ENCODE data around the gene CREB3L2. TPM values are rescaled to one million over a fixed set of nuclear protein-coding genes. Genes with fewer than 3 reads are reported as not detected.
A peak's percentile ranks its signal among the peaks of the same experiment; 100 is the strongest.

CREB3L2 gene
- total and polyA plus RNA-seq, 2 of the 8 experiments (the other 6 are each of a cell fraction or from before 2014, with no cell fraction given), result 14.4 to 48.3 TPM

- H3K36me3 ChIP-seq (ENCODE audit: control insufficient read depth in 2 of 4, insufficient read depth in 4 of 4, low read length in 3 of 4), result peaks cover 2 to 44% (median 21%) of the 10 kb centered on the region in 4 experiments
- H2BK15ac ChIP-seq (ENCODE audit: low read length), result no peak overlapping the region
- H3K4ac ChIP-seq (replicated peaks; ENCODE audit: insufficient read length, low read depth, low read length), result no peak overlapping the region
- H4K91ac ChIP-seq (replicated peaks; ENCODE audit: insufficient read length, low read length), result no peak overlapping the region
- H3K14ac ChIP-seq (ENCODE audit: insufficient read length), result no peak overlapping the region
- H3K27ac ChIP-seq (ENCODE audit: low read depth, low read length), result peak overlapping the region; percentile 43; the same call in 1 of the 2 replicates
- H2AFZ ChIP-seq (ENCODE audit: low read length), result no peak overlapping the region
- peaks cover 4% of the 10 kb centered on the region in 2 experiments; a peak in 3 of 4 replicates for H3K9me3 ChIP-seq (ENCODE audit: insufficient read depth in 2 of 2, low read depth in 1 of 2, low read length in 1 of 2)
- H3K4me3 ChIP-seq (ENCODE audit: extremely low read depth in 1 of 4, insufficient read depth in 2 of 4, low read depth in 3 of 4, low read length in 4 of 4), result no peak overlapping the region
- H3K9ac ChIP-seq (replicated peaks in 1 of 4; ENCODE audit: extremely low read depth in 1 of 4, low read depth in 3 of 4, low read length in 3 of 4), result no peak overlapping the region
- H2BK20ac ChIP-seq (ENCODE audit: low read length), result no peak overlapping the region
- H3K56ac ChIP-seq (replicated peaks; ENCODE audit: insufficient read length, low read depth, low read length), result no peak overlapping the region
- H3K79me2 ChIP-seq (ENCODE audit: control insufficient read depth in 1 of 2, insufficient read depth in 2 of 2, low read length in 2 of 2), result no peaks in the 10 kb centered on the region
- no peak overlapping the region for H4K5ac ChIP-seq (ENCODE audit: insufficient read length, low read depth, low read length)
- H2BK12ac ChIP-seq (ENCODE audit: low read depth, low read length), result no peak overlapping the region
- no peak overlapping the region for H2BK120ac ChIP-seq (replicated peaks; ENCODE audit: low read depth, low read length)
- no peaks in the 10 kb centered on the region for H4K20me1 ChIP-seq (replicated peaks in 1 of 2; ENCODE audit: control insufficient read depth in 1 of 2, insufficient read depth in 2 of 2, low read length in 2 of 2)
- H2BK5ac ChIP-seq (ENCODE audit: low read depth, low read length), result peak overlapping the region; percentile 50; the same call in 1 of the 2 replicates
- WGBS, 2 experiments (ENCODE audit: extremely low coverage in 1 of 2, insufficient coverage in 1 of 2, insufficient read length in 1 of 2, insufficient replicate concordance in 2 of 2, low coverage in 1 of 2, low lambda C conversion rate in 2 of 2, missing lambda C conversion rate in 1 of 2), result 62% methylated on average over 3 of the region's 3 CpGs; no CpG with 5 or more reads in 1 of the 2 experiments
- H2AK5ac ChIP-seq (ENCODE audit: low read depth, low read length), result no peak overlapping the region
- no peaks in the 10 kb centered on the region; the same call in 1 of the 2 replicates for H3K79me1 ChIP-seq (ENCODE audit: low read depth, low read length)
- no peak overlapping the region for H3K18ac ChIP-seq (ENCODE audit: extremely low read depth, low read length)
- POLR2A ChIA-PET (ENCODE audit: partially characterized antibody), result no interaction called here
- no peak for FAIRE-seq
- DNase-seq (ENCODE audit: low read depth in 1 of 2, low spot score in 2 of 2), result peak in 1 of 2 experiments; percentile 38
- peaks cover 2 to 12% (median 6%) of the 10 kb centered on the region in 4 experiments; a peak in 3 of 7 replicates for H3K4me1 ChIP-seq (replicated peaks in 1 of 4; ENCODE audit: control insufficient read depth in 3 of 4, insufficient read depth in 4 of 4, low read length in 3 of 4)
- no peak overlapping the region for H4K8ac ChIP-seq (ENCODE audit: extremely low read depth, insufficient read depth, low read length)
- CTCF ChIA-PET (ENCODE audit: partially characterized antibody), result interaction anchor here (0.9 to 1.9 kb wide), 4 partner anchors 8 to 230 kb away, joined by 3 to 5 read pairs (median 4); no protein-coding TSS in a partner anchor
- no peak overlapping the region for H3K23ac ChIP-seq (ENCODE audit: insufficient read length)
- no peaks in the 10 kb centered on the region for H3K23me2 ChIP-seq (ENCODE audit: low read depth, low read length)
- H3K27me3 ChIP-seq (replicated peaks in 1 of 4; ENCODE audit: control insufficient read depth in 3 of 4, extremely low read depth in 1 of 4, insufficient read depth in 3 of 4, low read length in 3 of 4), result no peaks in the 10 kb centered on the region
- no peak overlapping the region; a peak in 1 of 4 replicates for H3K4me2 ChIP-seq (ENCODE audit: insufficient read depth in 1 of 2, low read depth in 2 of 2, low read length in 2 of 2)
- TF ChIP-seq YY1 (IDR thresholded peaks at IDR 0.05; ENCODE audit: low read depth, low read length) (no peak), SIN3A (conservative IDR thresholded peaks at IDR 0.05 in 1 of 2, IDR thresholded peaks at IDR 0.05 in 1 of 2; ENCODE audit: low read depth in 1 of 2, low read length in 2 of 2) (no peak), USF2 (IDR thresholded peaks at IDR 0.05; ENCODE audit: low read length) (no peak), FOSL1 (IDR thresholded peaks at IDR 0.05; ENCODE audit: insufficient read depth, low read depth, low read length) (no peak), TAF1 (IDR thresholded peaks at IDR 0.05; ENCODE audit: low read depth, low read length) (0 out of 2 replicates have a peak, but pooled peaks have one; percentile 21), KDM1A (IDR thresholded peaks at IDR 0.05; ENCODE audit: borderline replicate concordance, low read length) (no peak), SP1 (IDR thresholded peaks at IDR 0.05; ENCODE audit: low read depth, low read length) (0 out of 2 replicates have a peak, but pooled peaks have one; percentile 32), KDM4A (IDR thresholded peaks at IDR 0.05; ENCODE audit: low read depth, low read length, severe bottlenecking) (no peak), NRF1 (IDR thresholded peaks at IDR 0.05; ENCODE audit: low read depth, low read length) (no peak), BRCA1 (IDR thresholded peaks at IDR 0.05; ENCODE audit: low read depth, low read length) (no peak)
These were observed 115.6 kb downstream of the CREB3L2 start for GRCh38 chr7:137886281-137886680.
